DND-41 (cell line): Measurements from ENCODE around the gene MEGF11.

Source experiments
- ATAC-seq: fragments of 200-7000 bp; cut with Tn5 transposase; 3 replicates; pipeline ENCODE4 v1.9.1; 2021; ENCODE audit warnings: low read depth; ENCODE audit not compliant: insufficient read depth
- DNase-seq: peaks from one replicate; pipeline ENCODE4 v3.0.0-alpha.2; 2020
- H2AFZ ChIP-seq: 2 replicates; pipeline ENCODE4 v1.6.0; 2012; ENCODE audit warnings: low read depth, low read length
- H3K27ac ChIP-seq: 2 replicates; pipeline ENCODE4 v1.5.1; 2012; ENCODE audit warnings: low read length, inconsistent platforms
- H3K27me3 ChIP-seq: fragments of 200-600 bp; sonication (generic); 2 replicates; pipeline ENCODE4 v1.6.0; 2012; ENCODE audit warnings: low read length, mild to moderate bottlenecking, inconsistent platforms; ENCODE audit not compliant: insufficient read depth, poor library complexity
- H3K36me3 ChIP-seq: 2 replicates; pipeline ENCODE4 v1.5.1; 2012; ENCODE audit warnings: low read length, inconsistent platforms; ENCODE audit not compliant: insufficient read depth
- H3K4me1 ChIP-seq: 2 replicates; pipeline ENCODE4 v1.5.1; 2012; ENCODE audit warnings: mild to moderate bottlenecking, low read length; ENCODE audit not compliant: insufficient read depth
- H3K4me2 ChIP-seq: 2 replicates; pipeline ENCODE4 v1.6.0; 2012; ENCODE audit warnings: mild to moderate bottlenecking, moderate library complexity, low read length, inconsistent platforms; ENCODE audit not compliant: insufficient read depth
- H3K4me3 ChIP-seq, 2 experiments: fragments of 200-600 bp in 1 of 2; shearing (Covaris generic) in 1 of 2; 2 replicates each; pipeline ENCODE4 v1.5.1; 2012 to 2016; ENCODE audit warnings: inconsistent platforms in 2 of 2, low read length in 2 of 2, mild to moderate bottlenecking in 2 of 2, low read depth in 1 of 2, moderate library complexity in 1 of 2
- H3K79me2 ChIP-seq: 2 replicates; pipeline ENCODE4 v1.6.0; 2012; ENCODE audit warnings: low read length, inconsistent platforms; ENCODE audit not compliant: insufficient read depth
- H3K9ac ChIP-seq: 2 replicates; pipeline ENCODE4 v1.6.0; 2012; ENCODE audit warnings: low read depth, mild to moderate bottlenecking, inconsistent platforms, low read length, moderate library complexity
- H3K9me3 ChIP-seq: 2 replicates; pipeline ENCODE4 v1.5.1; 2012; ENCODE audit warnings: low read length, moderate library complexity, mild to moderate bottlenecking, inconsistent platforms; ENCODE audit not compliant: insufficient read depth, severe bottlenecking
- H4K20me1 ChIP-seq: 2 replicates; pipeline ENCODE4 v1.6.0; 2012; ENCODE audit warnings: low read length; ENCODE audit not compliant: insufficient read depth
- CTCF ChIP-seq: IDR thresholded peaks from 2 replicates; pipeline ENCODE4 v1.5.1; 2012; ENCODE audit warnings: borderline replicate concordance, low read length, moderate library complexity, mild to moderate bottlenecking; ENCODE audit not compliant: poor library complexity, severe bottlenecking; ENCODE audit errors: extremely low read depth
- EZH2 ChIP-seq: IDR thresholded peaks from 3 replicates; pipeline ENCODE4 v1.6.1; 2012; ENCODE audit warnings: borderline replicate concordance, low read depth, mild to moderate bottlenecking, moderate library complexity, low read length, inconsistent platforms; ENCODE audit not compliant: severe bottlenecking

The MEGF11 gene

GRCh38 chr15:66212563-66212921, 41.0 kb downstream of the MEGF11 start:
- no peak overlapping the region for H3K4me3 ChIP-seq
- H3K4me1 ChIP-seq: no peaks in the 10 kb centered on the region
- no peak overlapping the region for H3K9ac ChIP-seq
- no peaks in the 10 kb centered on the region for H3K36me3 ChIP-seq
- H3K27me3 ChIP-seq: peaks cover 6% of the 10 kb centered on the region
- H4K20me1 ChIP-seq: no peaks in the 10 kb centered on the region
- ATAC-seq: no peak
- no peak overlapping the region for H3K27ac ChIP-seq
- H2AFZ ChIP-seq: no peak overlapping the region
- H3K9me3 ChIP-seq: no peaks in the 10 kb centered on the region
- no peak for DNase-seq
- TF ChIP-seq CTCF (no peak), EZH2 (no peak)
- H3K4me2 ChIP-seq: no peak overlapping the region
- no peaks in the 10 kb centered on the region for H3K79me2 ChIP-seq

- H3K27ac ChIP-seq: no peak overlapping the region
- H2AFZ ChIP-seq: no peak overlapping the region
- no peak overlapping the region for H3K4me2 ChIP-seq
- ATAC-seq (no peak), DNase-seq (no peak)
- TF ChIP-seq EZH2: no peak
- no peak for TF ChIP-seq CTCF
- peaks cover 6% of the 10 kb centered on the region for H3K27me3 ChIP-seq
- H3K9me3 ChIP-seq: no peaks in the 10 kb centered on the region
- H3K36me3 ChIP-seq: no peaks in the 10 kb centered on the region
- H3K4me3 ChIP-seq: no peak overlapping the region
- no peaks in the 10 kb centered on the region for H3K4me1 ChIP-seq
- no peak overlapping the region for H3K9ac ChIP-seq
- H3K79me2 ChIP-seq: no peaks in the 10 kb centered on the region
- H4K20me1 ChIP-seq: no peaks in the 10 kb centered on the region
These were observed 41.6 kb downstream of the MEGF11 start for GRCh38 chr15:66211670-66212562.

- H4K20me1 ChIP-seq: no peaks in the 10 kb centered on the region
- no peak overlapping the region for H3K9ac ChIP-seq
- no peak overlapping the region for H3K4me2 ChIP-seq
- H3K27me3 ChIP-seq: peaks cover 5% of the 10 kb centered on the region
- ATAC-seq (no peak), DNase-seq (no peak)
- no peak overlapping the region for H3K4me3 ChIP-seq
- no peaks in the 10 kb centered on the region for H3K79me2 ChIP-seq
- TF ChIP-seq EZH2: no peak
- TF ChIP-seq CTCF: no peak
- no peaks in the 10 kb centered on the region for H3K36me3 ChIP-seq
- no peaks in the 10 kb centered on the region for H3K9me3 ChIP-seq
- H2AFZ ChIP-seq: no peak overlapping the region
- no peaks in the 10 kb centered on the region for H3K4me1 ChIP-seq
- no peak overlapping the region for H3K27ac ChIP-seq
These were observed 42.9 kb downstream of the MEGF11 start for GRCh38 chr15:66210684-66211083.

- H3K27ac ChIP-seq: no peak overlapping the region
- no peak overlapping the region for H3K9ac ChIP-seq
- H3K9me3 ChIP-seq: no peaks in the 10 kb centered on the region
- no peak overlapping the region for H3K4me3 ChIP-seq
- TF ChIP-seq CTCF (no peak), EZH2 (no peak)
- ATAC-seq (no peak), DNase-seq (no peak)
- H3K36me3 ChIP-seq: no peaks in the 10 kb centered on the region
- H3K4me1 ChIP-seq: no peaks in the 10 kb centered on the region
- no peaks in the 10 kb centered on the region for H3K79me2 ChIP-seq
- no peaks in the 10 kb centered on the region for H3K27me3 ChIP-seq
- no peaks in the 10 kb centered on the region for H4K20me1 ChIP-seq
- no peak overlapping the region for H3K4me2 ChIP-seq
- H2AFZ ChIP-seq: no peak overlapping the region
These were observed 54.8 kb downstream of the MEGF11 start for GRCh38 chr15:66198757-66199156.
